NCI-H146 (cell line): ENCODE results near the gene SUV39H2.
A peak's percentile ranks its signal among the peaks of the same experiment; 100 is the strongest.
"Not testable (repeated sequence)": the region's sequence is repeated elsewhere in the genome, so short reads cannot be mapped to it uniquely, and the experiment has no call there.

Experiments used
- DNase-seq: peaks from one replicate; lab custom pipeline; 2025; lab: John Stamatoyannopoulos, UW

Gene SUV39H2

GRCh38 chr10:14878266-14879123 lies at the start of gene SUV39H2:
Gene SUV39H2 (plus strand): TSS chr10:14878866. CDS start chr10:14878889, 23 bp downstream.
- DNase-seq: peak; percentile 98

- DNase-seq: no peak
These were observed 45.6 kb upstream of the SUV39H2 start for GRCh38 chr10:14833106-14833505.

- DNase-seq: no peak
These were observed 42.5 kb upstream of the SUV39H2 start for GRCh38 chr10:14836208-14836607.

GRCh38 chr10:14837003-14837756 lies 41.5 kb upstream of the SUV39H2 start:
- peak; percentile 54 for DNase-seq

GRCh38 chr10:14837757-14838581 lies 40.7 kb upstream of the SUV39H2 start, which contains the start of the genes CDNF, HSPA14 and MSANTD7:
Gene CDNF (minus strand): TSS chr10:14838037. CDS start chr10:14837946, 91 bp downstream.
Gene HSPA14 (plus strand): TSS chr10:14838306. CDS start chr10:14838403, 97 bp downstream.
Gene MSANTD7 (plus strand): TSS chr10:14838306. CDS start chr10:14842285, 3,979 bp downstream.
- DNase-seq: peak; percentile 100

GRCh38 chr10:14838582-14839304 lies 39.9 kb upstream of the SUV39H2 start:
- peak; percentile 38 for DNase-seq

GRCh38 chr10:14839305-14839695 lies 39.4 kb upstream of the SUV39H2 start:
- peak; percentile 32 for DNase-seq

- DNase-seq: no peak
These were observed 38.5 kb upstream of the SUV39H2 start for GRCh38 chr10:14840178-14840577.

GRCh38 chr10:14843327-14843988 lies 35.2 kb upstream of the SUV39H2 start:
- DNase-seq: no peak

GRCh38 chr10:14844948-14845347 lies 33.7 kb upstream of the SUV39H2 start:
- no peak for DNase-seq

GRCh38 chr10:14852236-14852635 lies 26.4 kb upstream of the SUV39H2 start:
- DNase-seq: no peak

- no peak for DNase-seq
These were observed 23.2 kb upstream of the SUV39H2 start for GRCh38 chr10:14855453-14855852.

GRCh38 chr10:14858338-14858960 lies 20.2 kb upstream of the SUV39H2 start:
- DNase-seq: no peak

GRCh38 chr10:14859043-14859442 lies 19.6 kb upstream of the SUV39H2 start:
- no peak for DNase-seq

- DNase-seq: no peak
These were observed 18.9 kb upstream of the SUV39H2 start for GRCh38 chr10:14859775-14860174.

GRCh38 chr10:14860791-14861190 lies 17.9 kb upstream of the SUV39H2 start:
- no peak for DNase-seq

GRCh38 chr10:14864466-14864865 lies 14.2 kb upstream of the SUV39H2 start:
- not testable (repeated sequence) for DNase-seq

- DNase-seq: not testable (repeated sequence)
These were observed 13.8 kb upstream of the SUV39H2 start for GRCh38 chr10:14864871-14865270.

- DNase-seq: no peak
These were observed 5.4 kb upstream of the SUV39H2 start for GRCh38 chr10:14873090-14873760.

GRCh38 chr10:14875941-14876340 lies 2.7 kb upstream of the SUV39H2 start:
- DNase-seq: no peak
